Osteocyte (in vitro differentiated cells): ENCODE results near the gene PGBD2. TPM values are rescaled to one million over a fixed set of nuclear protein-coding genes. Genes with fewer than 3 reads are reported as not detected.
"Not testable (repeated sequence)": the region's sequence is repeated elsewhere in the genome, so short reads cannot be mapped to it uniquely, and the experiment has no call there.

Experiments
- DNase-seq: peaks from one replicate; pipeline ENCODE4 v3.0.0; 2021; ENCODE audit warnings: mixed read lengths; ENCODE audit not compliant: unreplicated experiment; ENCODE audit errors: extremely low spot score
- H3K27ac Mint-ChIP-seq: one replicate; pipeline ENCODE4 v1.8.0; 2021; ENCODE audit warnings: mild to moderate bottlenecking, mixed read lengths; ENCODE audit not compliant: unreplicated experiment
- H3K27me3 Mint-ChIP-seq: one replicate; pipeline ENCODE4 v1.8.0; 2021; ENCODE audit warnings: mixed read lengths; ENCODE audit not compliant: unreplicated experiment
- H3K36me3 Mint-ChIP-seq: one replicate; pipeline ENCODE4 v1.8.0; 2021; ENCODE audit warnings: mixed read lengths; ENCODE audit not compliant: unreplicated experiment
- H3K4me1 Mint-ChIP-seq: one replicate; pipeline ENCODE4 v1.8.0; 2021; ENCODE audit warnings: mixed read lengths; ENCODE audit not compliant: unreplicated experiment
- H3K4me3 Mint-ChIP-seq: one replicate; pipeline ENCODE4 v1.8.0; 2021; ENCODE audit warnings: mild to moderate bottlenecking, moderate library complexity, mixed read lengths; ENCODE audit not compliant: unreplicated experiment
- H3K9me3 Mint-ChIP-seq: one replicate; pipeline ENCODE4 v1.8.0; 2021; ENCODE audit warnings: mixed read lengths; ENCODE audit not compliant: unreplicated experiment
- total RNA-seq: library from RNA; stranded (reverse); gene quantifications from 2 replicates; pipeline ENCODE4 v1.2.1, GENCODE V29; 2021
- TF ChIP-seq, protein P1 (sequence below): fragments of 200-600 bp; sonication (generic); IDR thresholded peaks from 2 replicates; pipeline ENCODE4 v1.5.0; 2021; ENCODE audit warnings: antibody characterized with exemption, mild to moderate bottlenecking, moderate library complexity

PGBD2 gene
- total RNA-seq, 1 donor from 2014 or later, result 8.3 TPM

DNA sequence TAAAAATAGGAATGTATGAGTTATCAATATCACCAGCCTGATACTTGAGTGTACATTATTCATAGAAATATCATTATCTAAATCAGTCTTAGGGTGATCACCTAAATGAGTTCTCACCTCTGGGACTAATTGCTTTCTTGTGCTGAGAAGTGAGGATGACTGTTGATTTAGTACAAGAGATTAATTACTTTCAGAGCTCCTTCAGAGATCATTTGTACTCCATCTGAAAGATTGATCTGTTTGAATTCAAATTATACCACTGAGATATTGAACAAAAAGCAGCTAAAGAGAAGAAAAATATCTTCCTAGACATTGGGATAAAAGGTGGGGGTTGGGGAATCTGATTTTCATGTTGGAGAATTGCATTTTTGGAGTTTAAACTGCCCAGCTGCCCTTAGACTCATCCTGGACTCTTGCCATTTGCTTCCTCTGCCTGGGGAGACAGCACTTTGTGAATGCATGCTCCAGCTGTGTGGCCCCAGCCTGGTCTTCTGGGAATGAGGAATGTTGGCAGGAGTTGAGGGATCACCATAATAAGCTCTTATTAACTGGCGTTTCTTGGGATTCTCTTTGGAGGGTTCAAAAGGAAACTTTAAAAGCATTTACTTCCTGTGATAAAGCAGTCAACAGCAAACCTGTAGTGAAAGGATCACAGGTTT, 19.7 kb upstream of the PGBD2 start:
- Mint-ChIP-seq H3K9me3 (no peaks in the 10 kb centered on the region), H3K27me3 (peaks cover 42% of the 10 kb centered on the region), H3K4me3 (no peak overlapping the region), H3K27ac (no peak overlapping the region), H3K4me1 (peaks cover 7% of the 10 kb centered on the region), H3K36me3 (no peaks in the 10 kb centered on the region)
- no peak for DNase-seq
- TF ChIP-seq, protein P1, sequence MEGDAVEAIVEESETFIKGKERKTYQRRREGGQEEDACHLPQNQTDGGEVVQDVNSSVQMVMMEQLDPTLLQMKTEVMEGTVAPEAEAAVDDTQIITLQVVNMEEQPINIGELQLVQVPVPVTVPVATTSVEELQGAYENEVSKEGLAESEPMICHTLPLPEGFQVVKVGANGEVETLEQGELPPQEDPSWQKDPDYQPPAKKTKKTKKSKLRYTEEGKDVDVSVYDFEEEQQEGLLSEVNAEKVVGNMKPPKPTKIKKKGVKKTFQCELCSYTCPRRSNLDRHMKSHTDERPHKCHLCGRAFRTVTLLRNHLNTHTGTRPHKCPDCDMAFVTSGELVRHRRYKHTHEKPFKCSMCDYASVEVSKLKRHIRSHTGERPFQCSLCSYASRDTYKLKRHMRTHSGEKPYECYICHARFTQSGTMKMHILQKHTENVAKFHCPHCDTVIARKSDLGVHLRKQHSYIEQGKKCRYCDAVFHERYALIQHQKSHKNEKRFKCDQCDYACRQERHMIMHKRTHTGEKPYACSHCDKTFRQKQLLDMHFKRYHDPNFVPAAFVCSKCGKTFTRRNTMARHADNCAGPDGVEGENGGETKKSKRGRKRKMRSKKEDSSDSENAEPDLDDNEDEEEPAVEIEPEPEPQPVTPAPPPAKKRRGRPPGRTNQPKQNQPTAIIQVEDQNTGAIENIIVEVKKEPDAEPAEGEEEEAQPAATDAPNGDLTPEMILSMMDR, result no peak

DNA sequence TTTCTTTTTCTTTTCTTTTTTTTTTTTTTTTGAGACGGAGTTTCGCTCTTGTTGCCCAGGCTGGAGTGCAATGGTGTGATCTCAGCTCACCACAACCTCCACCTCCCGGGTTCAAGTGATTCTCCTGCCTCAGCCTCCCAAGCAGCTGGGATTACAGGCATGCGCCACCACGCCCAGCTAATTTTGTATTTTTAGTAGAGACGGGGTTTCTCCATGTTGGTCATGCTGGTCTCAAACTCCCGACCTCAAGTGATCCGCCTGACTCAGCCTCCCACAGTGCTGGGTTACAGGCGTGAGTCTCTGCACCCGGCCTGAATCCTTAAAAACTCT, 16.2 kb upstream of the PGBD2 start:
- DNase-seq, H3K4me3 Mint-ChIP-seq, H3K4me1 Mint-ChIP-seq, H3K27ac Mint-ChIP-seq, H3K36me3 Mint-ChIP-seq, H3K9me3 Mint-ChIP-seq: not testable (repeated sequence)
- H3K27me3 Mint-ChIP-seq, result peaks cover 61% of the 10 kb centered on the region

DNA sequence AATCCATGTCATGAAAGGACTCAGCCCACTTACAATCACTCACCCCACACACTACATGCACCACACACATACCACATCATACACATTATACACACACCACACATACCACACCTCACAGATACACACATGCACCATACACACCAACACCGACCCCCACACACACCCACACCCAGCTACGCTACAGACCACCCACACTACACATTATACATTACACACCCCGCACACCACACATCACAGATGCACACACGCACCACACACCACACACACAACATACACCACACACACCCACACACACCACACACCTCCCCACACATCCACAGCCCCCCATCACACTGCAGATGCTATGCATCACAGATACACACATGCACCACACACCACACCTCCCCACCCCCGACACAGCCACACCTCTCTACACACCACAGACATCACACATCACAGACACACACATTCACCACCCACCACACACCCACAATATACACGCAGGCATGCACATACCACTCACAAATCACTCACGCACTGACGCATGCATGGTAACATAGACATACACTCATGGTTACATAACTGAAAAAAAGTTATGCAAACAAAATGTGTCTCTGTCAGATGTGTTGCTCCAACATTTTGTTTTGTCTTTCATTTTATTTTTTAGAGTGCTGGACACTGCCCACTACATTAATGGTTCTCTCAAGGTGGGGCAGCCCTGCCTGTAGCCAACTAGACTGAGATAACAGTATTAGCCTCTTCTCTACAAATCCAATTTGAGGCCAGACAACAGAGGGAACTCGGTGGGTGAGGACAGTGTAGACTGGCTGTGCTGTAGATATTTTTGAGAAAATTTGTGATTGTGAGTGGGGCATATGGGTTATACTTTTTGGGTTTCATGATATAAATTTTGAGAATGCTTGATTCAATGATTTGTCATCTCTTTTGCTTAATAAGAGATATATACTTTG, 15.2 kb upstream of the PGBD2 start:
- Mint-ChIP-seq H3K27me3 (peaks cover 60% of the 10 kb centered on the region), H3K9me3 (no peaks in the 10 kb centered on the region), H3K27ac (no peak overlapping the region), H3K4me3 (no peak overlapping the region), H3K36me3 (no peaks in the 10 kb centered on the region), H3K4me1 (peaks cover 7% of the 10 kb centered on the region)
- TF ChIP-seq, protein P1, result no peak
- no peak for DNase-seq

DNA sequence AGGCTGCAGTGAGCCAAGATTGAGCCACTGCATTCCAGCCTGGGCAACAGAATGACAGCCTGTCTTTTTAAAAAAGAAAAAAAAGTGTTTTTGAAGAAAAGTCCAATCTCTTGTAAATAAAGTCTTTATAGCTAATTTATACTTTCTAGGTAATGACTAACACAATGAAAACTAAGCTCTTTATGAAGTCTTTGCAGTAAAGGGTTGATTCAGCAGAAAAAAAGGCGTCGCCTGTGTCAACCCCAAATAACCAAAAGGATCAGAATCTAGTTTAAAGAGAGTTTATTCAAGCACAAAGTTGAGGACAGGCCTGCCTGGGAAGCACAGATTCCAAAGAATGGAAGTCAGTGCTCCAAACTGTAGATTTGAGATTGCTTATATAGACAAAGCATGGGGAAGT, 14.3 kb upstream of the PGBD2 start:
- Mint-ChIP-seq H3K27ac (no peak overlapping the region), H3K4me3 (no peak overlapping the region), H3K9me3 (no peaks in the 10 kb centered on the region), H3K36me3 (no peaks in the 10 kb centered on the region), H3K27me3 (peaks cover 58% of the 10 kb centered on the region), H3K4me1 (peaks cover under 1% of the 10 kb centered on the region)
- no peak for DNase-seq
- TF ChIP-seq, protein P1, result no peak

DNA sequence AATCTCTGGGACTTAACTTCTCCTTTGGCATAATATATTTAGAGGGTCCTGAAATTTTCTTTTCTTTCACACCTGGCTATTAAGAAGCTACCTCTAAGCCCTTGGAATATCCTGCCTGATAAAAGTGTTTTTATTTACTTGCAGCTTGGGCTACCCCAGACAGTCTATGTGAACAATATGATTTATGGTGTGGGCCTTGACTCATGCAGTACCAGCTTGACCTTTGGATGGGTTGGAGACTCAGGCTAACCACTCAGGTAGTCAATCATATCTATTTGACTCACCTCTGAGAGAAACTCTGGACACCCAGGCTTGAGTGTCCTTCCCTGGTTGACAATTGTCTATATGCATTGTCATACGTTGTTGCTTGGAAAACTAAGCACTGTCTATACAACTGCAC, 13.4 kb upstream of the PGBD2 start:
- TF ChIP-seq, protein P1, result no peak
- H3K4me3 Mint-ChIP-seq, result no peak overlapping the region
- no peak for DNase-seq
- no peaks in the 10 kb centered on the region for H3K9me3 Mint-ChIP-seq
- peaks cover 60% of the 10 kb centered on the region for H3K27me3 Mint-ChIP-seq
- H3K36me3 Mint-ChIP-seq, result no peaks in the 10 kb centered on the region
- no peaks in the 10 kb centered on the region for H3K4me1 Mint-ChIP-seq
- H3K27ac Mint-ChIP-seq, result no peak overlapping the region
